ENCODE data around the gene CDH7. TPM values are rescaled to one million over a fixed set of nuclear protein-coding genes. Genes with fewer than 3 reads are reported as not detected.

CDH7 gene
- total RNA-seq, 1 donor from 2014 or later = 0.79 TPM

GRCh38 chr18:65769652-65770051, 18.8 kb downstream of the CDH7 start:
- no peak for DNase-seq

GRCh38 chr18:65786474-65786873, 35.7 kb downstream of the CDH7 start:
- no peak for DNase-seq

GRCh38 chr18:65788373-65788772, 37.6 kb downstream of the CDH7 start:
- no peak for DNase-seq

- DNase-seq = no peak
Observed at GRCh38 chr18:65790604-65791003, 39.8 kb downstream of the CDH7 start.

GRCh38 chr18:65791719-65792118, 40.9 kb downstream of the CDH7 start:
- no peak for DNase-seq

GRCh38 chr18:65792456-65793074, 41.8 kb downstream of the CDH7 start:
- no peak for DNase-seq

- no peak for DNase-seq
Observed at GRCh38 chr18:65808759-65809158, 57.9 kb downstream of the CDH7 start.

- no peak for DNase-seq
Observed at GRCh38 chr18:65811307-65811706, 60.5 kb downstream of the CDH7 start.

GRCh38 chr18:65815506-65815905, 64.7 kb downstream of the CDH7 start:
- no peak for DNase-seq

- DNase-seq = no peak
Observed at GRCh38 chr18:65817178-65817577, 66.4 kb downstream of the CDH7 start.

GRCh38 chr18:65821911-65822310, 71.1 kb downstream of the CDH7 start:
- DNase-seq = no peak

GRCh38 chr18:65822826-65823225, 72.0 kb downstream of the CDH7 start:
- no peak for DNase-seq

- no peak for DNase-seq
Observed at GRCh38 chr18:65827444-65827843, 76.6 kb downstream of the CDH7 start.

GRCh38 chr18:65835881-65836280, 85.1 kb downstream of the CDH7 start:
- DNase-seq = no peak

- no peak for DNase-seq
Observed at GRCh38 chr18:65846107-65846506, 95.3 kb downstream of the CDH7 start.

GRCh38 chr18:65852273-65852672, 101.5 kb downstream of the CDH7 start:
- DNase-seq = no peak

GRCh38 chr18:65859075-65859474, 108.3 kb downstream of the CDH7 start:
- no peak for DNase-seq

- DNase-seq = no peak
Observed at GRCh38 chr18:65869527-65869926, 118.7 kb downstream of the CDH7 start.

- no peak for DNase-seq
Observed at GRCh38 chr18:65876310-65876709, 125.5 kb downstream of the CDH7 start.

- no peak for DNase-seq
Observed at GRCh38 chr18:65897292-65897691, 146.5 kb downstream of the CDH7 start.

- DNase-seq = no peak
Observed at GRCh38 chr18:65901522-65901921, 150.7 kb downstream of the CDH7 start.

- DNase-seq = no peak
Observed at GRCh38 chr18:65906621-65907034, 155.8 kb downstream of the CDH7 start.

- DNase-seq = no peak
Observed at GRCh38 chr18:65907281-65907680, 156.5 kb downstream of the CDH7 start.

- no peak for DNase-seq
Observed at GRCh38 chr18:65919018-65919417, 168.2 kb downstream of the CDH7 start.

GRCh38 chr18:65919663-65920062, 168.9 kb downstream of the CDH7 start:
- no peak for DNase-seq

All from skin of body (tissue), 2 donors.